ENCODE measurements around the gene TCERG1L. TPM values are rescaled to one million over a fixed set of nuclear protein-coding genes. Genes with fewer than 3 reads are reported as not detected.
"Not testable (repeated sequence)": the region's sequence is repeated elsewhere in the genome, so short reads cannot be mapped to it uniquely, and the experiment has no call there.

Gene TCERG1L
- total RNA-seq, 2 donors from 2014 or later = not detected

GRCh38 chr10:131161087-131161486 is 150.4 kb downstream of the TCERG1L start:
- DNase-seq = no peak
- intact Hi-C loops (cut with DNase I) = no loop called here
- ATAC-seq = no peak

GRCh38 chr10:131160219-131160875 is 151.2 kb downstream of the TCERG1L start:
- DNase-seq = no peak
- ATAC-seq = no peak
- intact Hi-C loops (cut with DNase I) = no loop called here

GRCh38 chr10:131159771-131160170 is 151.8 kb downstream of the TCERG1L start:
- intact Hi-C loops (cut with DNase I) = no loop called here
- DNase-seq (no peak), ATAC-seq (no peak)

GRCh38 chr10:131158695-131159094 is 152.8 kb downstream of the TCERG1L start:
- no peak for ATAC-seq
- no peak for DNase-seq
- intact Hi-C loops (cut with DNase I) = no loop called here

GRCh38 chr10:131157899-131158298 is 153.6 kb downstream of the TCERG1L start:
- DNase-seq = no peak
- intact Hi-C loops (cut with DNase I) = no loop called here
- ATAC-seq = no peak

- DNase-seq = no peak
- intact Hi-C loops (cut with DNase I) = no loop called here
- ATAC-seq = no peak
These were observed 155.7 kb downstream of the TCERG1L start for GRCh38 chr10:131155876-131156230.

GRCh38 chr10:131155218-131155875 is 156.2 kb downstream of the TCERG1L start:
- intact Hi-C loops (cut with DNase I) = no loop called here
- no peak for DNase-seq
- ATAC-seq = no peak

GRCh38 chr10:131154306-131155025 is 157.1 kb downstream of the TCERG1L start:
- DNase-seq (no peak), ATAC-seq (no peak)
- intact Hi-C loops (cut with DNase I) = no loop called here

GRCh38 chr10:131152456-131152855 is 159.1 kb downstream of the TCERG1L start:
- DNase-seq; ATAC-seq; intact Hi-C loops (cut with DNase I): not testable (repeated sequence)

GRCh38 chr10:131150126-131150525 is 161.4 kb downstream of the TCERG1L start:
- ATAC-seq (no peak), DNase-seq (no peak)

GRCh38 chr10:131149586-131149985 is 161.9 kb downstream of the TCERG1L start:
- intact Hi-C loops (cut with DNase I) = no loop called here
- ATAC-seq (no peak), DNase-seq (no peak)

More at GRCh38 chr10:131150126-131150525, 161.4 kb downstream of the TCERG1L start:
- intact Hi-C loops (cut with DNase I) = no loop called here

GRCh38 chr10:131149111-131149510 is 162.4 kb downstream of the TCERG1L start:
- intact Hi-C loops (cut with DNase I) = no loop called here
- ATAC-seq (no peak), DNase-seq (no peak)

GRCh38 chr10:131148270-131148669 is 163.3 kb downstream of the TCERG1L start:
- ATAC-seq (no peak), DNase-seq (no peak)
- intact Hi-C loops (cut with DNase I) = no loop called here

- DNase-seq = no peak
- intact Hi-C loops (cut with DNase I) = no loop called here
These were observed 164.1 kb downstream of the TCERG1L start for GRCh38 chr10:131147301-131147975.

GRCh38 chr10:131146790-131147189 is 164.7 kb downstream of the TCERG1L start:
- ATAC-seq = no peak
- DNase-seq = no peak
- intact Hi-C loops (cut with DNase I) = no loop called here

More at GRCh38 chr10:131147301-131147975, 164.1 kb downstream of the TCERG1L start:
- no peak for ATAC-seq

- ATAC-seq = no peak
- intact Hi-C loops (cut with DNase I) = no loop called here
- DNase-seq = no peak
These were observed 165.8 kb downstream of the TCERG1L start for GRCh38 chr10:131145756-131146155.

GRCh38 chr10:131144711-131145375 is 166.7 kb downstream of the TCERG1L start:
- no peak for ATAC-seq
- intact Hi-C loops (cut with DNase I) = no loop called here
- no peak for DNase-seq

- intact Hi-C loops (cut with DNase I) = no loop called here
- DNase-seq (no peak), ATAC-seq (no peak)
These were observed 167.3 kb downstream of the TCERG1L start for GRCh38 chr10:131144196-131144595.

- no peak for DNase-seq
- intact Hi-C loops (cut with DNase I) = no loop called here
- ATAC-seq = peak in 1 of 2 donors; percentile 60
These were observed 167.9 kb downstream of the TCERG1L start for GRCh38 chr10:131143425-131144165.

All from left cardiac atrium (tissue), 4 donors.